Muscle layer of duodenum (tissue), 2 donors: ENCODE measurements around the gene LBH.

Source experiments
- H3K27ac ChIP-seq: one replicate; pipeline ENCODE4 v1.7.0; 2013; ENCODE audit warnings: mild to moderate bottlenecking, low read length
- H3K27me3 ChIP-seq: one replicate; pipeline ENCODE4 v1.7.0; 2013; ENCODE audit warnings: low read depth, mild to moderate bottlenecking, control low read depth, low read length
- H3K36me3 ChIP-seq, 2 donors: one replicate each; pipeline ENCODE4 v1.7.0; 2013; ENCODE audit warnings: low read length in 2 of 2, control low read depth in 1 of 2, mild to moderate bottlenecking in 1 of 2; ENCODE audit not compliant: insufficient read depth in 2 of 2, control insufficient read depth in 1 of 2
- H3K4me1 ChIP-seq, 2 donors: one replicate each; pipeline ENCODE4 v1.7.0; 2013; ENCODE audit warnings: low read length in 2 of 2, mild to moderate bottlenecking in 2 of 2, control low read depth in 1 of 2, moderate library complexity in 1 of 2; ENCODE audit not compliant: insufficient read depth in 2 of 2, control insufficient read depth in 1 of 2
- H3K4me3 ChIP-seq, 2 donors: one replicate each; pipeline ENCODE4 v1.7.0; 2013; ENCODE audit warnings: low read length in 2 of 2, low read depth in 1 of 2, mild to moderate bottlenecking in 1 of 2
- H3K9me3 ChIP-seq, 2 donors: one replicate each; pipeline ENCODE4 v1.7.0; 2013; ENCODE audit warnings: low read length in 2 of 2, control low read depth in 1 of 2, mild to moderate bottlenecking in 1 of 2; ENCODE audit not compliant: control insufficient read depth in 1 of 2
- donor health status: healthy.

Gene LBH

DNA sequence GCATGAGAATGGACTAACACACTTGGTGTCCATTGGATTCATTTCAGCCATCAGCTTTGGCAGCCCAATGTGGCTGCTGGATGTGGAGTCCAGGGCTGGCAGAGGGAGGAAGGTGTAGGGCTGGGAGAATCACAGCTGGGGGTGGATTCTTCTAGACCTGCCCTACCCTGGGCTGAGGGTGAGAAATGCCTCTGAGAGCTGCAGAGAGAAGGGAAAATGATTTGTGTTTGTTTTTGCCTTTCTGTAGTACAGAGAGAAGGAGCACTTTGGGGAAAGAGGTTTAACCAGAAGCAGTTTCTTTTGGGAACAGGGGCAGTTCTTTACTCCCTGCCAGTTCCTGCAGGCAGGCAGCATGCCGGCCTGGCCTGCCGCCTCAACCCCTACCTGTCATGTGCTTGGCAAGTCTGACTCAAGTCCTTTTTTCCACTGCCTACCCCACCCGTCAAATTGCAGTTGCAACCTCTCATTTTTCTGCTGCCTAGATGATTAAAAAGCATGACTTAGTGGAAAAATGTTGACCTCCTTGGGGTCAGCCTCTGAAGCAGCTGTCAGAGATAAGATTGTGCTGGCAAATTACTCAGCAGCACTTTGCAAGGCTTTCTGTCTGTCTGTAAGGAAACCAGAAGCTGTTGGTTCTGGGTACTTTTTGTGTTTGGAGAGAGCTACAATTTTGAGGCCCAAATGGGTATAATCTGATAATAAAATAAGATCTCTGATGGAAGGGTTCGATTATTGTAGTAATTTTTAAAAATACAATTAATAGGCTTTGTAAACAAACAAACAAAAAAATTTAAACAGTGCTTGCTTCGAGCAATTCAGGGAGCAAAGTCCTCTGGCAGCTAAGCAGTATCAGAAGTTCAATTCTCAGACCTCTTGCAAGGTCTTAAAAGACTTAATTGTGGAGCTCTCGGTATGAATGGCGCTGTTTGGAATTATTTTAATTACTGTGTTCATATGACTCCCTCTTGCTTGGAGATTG, 21.7 kb downstream of the LBH start:
- Histone ChIP-seq H3K4me3 (peak overlapping the region; percentile 12 to 19), H3K27me3 (no peaks in the 10 kb centered on the region), H3K4me1 (peaks cover 16 to 26% of the 10 kb centered on the region in 2 donors)

DNA sequence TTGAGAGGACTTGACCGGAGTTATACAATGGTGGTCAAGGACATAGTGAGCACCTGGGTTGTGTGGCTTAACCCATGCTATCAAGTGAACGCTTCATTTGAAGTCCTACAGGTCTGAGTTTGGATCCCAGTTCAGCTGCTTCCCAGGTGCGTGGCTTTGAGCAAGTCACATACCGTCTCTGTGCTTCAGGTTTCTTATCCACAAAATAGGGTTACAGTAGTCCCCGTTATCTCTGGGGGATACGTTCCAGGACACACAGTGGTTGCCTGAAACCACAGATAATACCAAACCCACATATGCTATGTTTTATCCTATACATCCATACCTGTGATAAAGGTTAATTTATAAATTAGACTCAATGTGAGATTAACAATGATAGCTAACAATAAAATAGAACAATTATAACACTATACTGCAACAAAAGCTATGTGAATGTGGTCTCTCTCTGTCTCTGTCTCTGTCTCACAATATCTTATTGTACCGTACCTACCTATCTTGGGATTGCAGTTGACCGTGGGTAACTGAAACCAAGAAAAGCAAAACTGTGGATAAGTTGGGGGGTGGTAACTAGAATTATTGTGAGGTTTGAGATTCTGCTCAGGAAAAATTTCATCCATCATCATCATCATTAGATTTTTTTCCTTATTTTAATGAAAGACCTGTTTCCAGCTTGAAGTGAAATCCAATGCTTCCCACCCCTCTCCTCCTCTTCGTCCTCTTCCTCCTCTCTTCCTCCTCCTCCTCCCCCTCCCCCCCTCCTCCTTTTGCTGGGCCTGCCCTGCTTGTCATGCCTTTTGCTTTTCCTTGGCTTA, 22.7 kb downstream of the LBH start:
- no peaks in the 10 kb centered on the region for H3K9me3 ChIP-seq
- peaks cover 16 to 25% of the 10 kb centered on the region in 2 donors for H3K36me3 ChIP-seq
- peaks cover 16 to 26% of the 10 kb centered on the region in 2 donors for H3K4me1 ChIP-seq
- no peak overlapping the region for H3K4me3 ChIP-seq
- H3K27ac ChIP-seq = peak overlapping the region; percentile 77
- H3K27me3 ChIP-seq = no peaks in the 10 kb centered on the region

More for the DNA sequence above, 21.7 kb downstream of the LBH start:
- H3K27ac ChIP-seq = peak overlapping the region; percentile 77
- H3K36me3 ChIP-seq = peaks cover 6 to 14% of the 10 kb centered on the region in 2 donors
- H3K9me3 ChIP-seq = no peaks in the 10 kb centered on the region

DNA sequence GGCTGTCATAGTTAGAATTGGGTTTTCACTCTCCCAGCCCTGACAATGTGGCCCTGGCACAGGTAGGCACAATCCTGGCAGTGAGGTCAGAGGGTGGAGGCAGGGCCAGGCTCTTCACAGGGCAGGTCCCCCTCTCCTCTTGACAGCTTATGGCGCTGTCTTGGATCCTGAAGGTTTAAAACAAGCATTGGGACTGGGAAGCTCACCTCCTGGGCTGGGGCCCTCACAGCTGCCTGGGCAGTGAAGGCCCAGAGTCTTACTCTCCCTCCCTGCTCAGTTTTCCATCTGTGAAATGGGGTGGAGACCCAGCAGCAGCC, 23.3 kb downstream of the LBH start:
- Histone ChIP-seq H3K4me3 (no peak overlapping the region), H3K9me3 (no peaks in the 10 kb centered on the region), H3K36me3 (peaks cover 20 to 31% of the 10 kb centered on the region in 2 donors), H3K27ac (no peak overlapping the region), H3K4me1 (peaks cover 16 to 26% of the 10 kb centered on the region in 2 donors), H3K27me3 (no peaks in the 10 kb centered on the region)

DNA sequence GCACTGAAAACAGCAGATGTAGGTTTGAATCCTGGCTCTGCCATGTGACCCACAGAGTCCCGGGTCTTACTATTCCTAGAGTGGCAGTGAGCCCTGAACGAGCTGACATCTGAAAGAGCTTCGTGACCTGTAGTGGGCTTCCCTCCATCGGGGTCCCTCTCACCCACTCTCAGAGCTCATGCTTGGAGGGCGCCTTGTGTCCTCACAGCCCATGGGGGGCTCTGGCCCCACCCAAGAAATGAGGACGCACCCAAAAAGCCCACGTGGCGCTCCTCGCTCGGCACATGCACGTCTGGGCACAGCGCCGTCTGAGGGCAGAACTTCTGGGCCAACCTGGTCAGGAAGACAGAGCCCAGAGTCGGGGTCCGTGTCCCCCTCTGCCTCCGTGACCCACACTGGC, 23.7 kb downstream of the LBH start:
- H3K4me1 ChIP-seq = peaks cover 16 to 26% of the 10 kb centered on the region in 2 donors
- no peaks in the 10 kb centered on the region for H3K9me3 ChIP-seq
- no peaks in the 10 kb centered on the region for H3K27me3 ChIP-seq
- H3K27ac ChIP-seq = no peak overlapping the region
- H3K36me3 ChIP-seq = peaks cover 20 to 32% of the 10 kb centered on the region in 2 donors
- no peak overlapping the region for H3K4me3 ChIP-seq

DNA sequence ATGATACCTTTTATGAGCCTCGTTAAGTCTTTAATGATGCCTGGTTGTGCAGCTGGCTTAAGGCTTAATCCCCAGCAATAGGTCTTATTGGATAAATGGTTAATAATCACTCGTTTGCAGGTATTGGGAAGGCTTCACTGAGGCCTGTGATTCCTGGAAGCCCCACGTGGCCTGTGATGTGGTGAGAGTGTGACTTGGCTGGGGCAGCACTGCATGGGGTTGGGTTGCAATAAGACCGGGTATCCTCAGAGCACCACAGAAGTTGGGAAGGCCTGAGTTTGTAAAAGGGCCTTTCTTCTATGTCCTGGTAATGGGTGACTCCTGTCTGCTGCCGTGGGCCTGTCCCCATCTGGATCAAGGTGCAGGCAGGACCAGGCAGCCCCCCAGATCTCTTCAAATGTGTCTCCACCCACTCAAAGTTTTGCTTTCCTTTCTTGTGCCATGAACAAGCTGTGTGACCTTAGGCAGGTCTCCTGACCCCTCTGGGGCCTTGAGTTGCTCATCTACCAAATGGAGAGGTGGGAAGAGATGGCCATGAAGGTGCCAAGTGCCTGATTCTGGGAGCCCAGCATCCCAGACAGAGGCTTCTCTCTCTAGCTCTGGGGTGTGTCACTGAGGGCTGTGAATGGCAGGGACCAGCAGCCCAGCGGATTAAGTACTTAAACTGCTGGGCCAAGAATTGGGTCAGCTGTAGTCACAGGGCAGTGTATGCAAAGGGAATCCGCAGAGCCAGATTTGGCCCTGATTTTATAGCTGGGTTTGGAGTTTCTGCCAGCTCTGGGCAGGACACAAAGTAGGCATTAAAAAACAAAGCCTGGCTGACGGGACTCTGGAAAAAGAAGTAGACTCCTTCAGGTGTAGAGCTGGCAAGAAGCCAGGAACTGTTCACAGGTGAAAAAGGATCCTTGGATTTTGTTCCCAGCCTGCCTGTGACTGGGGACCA, 24.4 kb downstream of the LBH start:
- no peaks in the 10 kb centered on the region for H3K9me3 ChIP-seq
- H3K36me3 ChIP-seq = peaks cover 20 to 32% of the 10 kb centered on the region in 2 donors
- no peaks in the 10 kb centered on the region for H3K27me3 ChIP-seq
- no peak overlapping the region for H3K4me3 ChIP-seq
- peaks cover 16 to 26% of the 10 kb centered on the region in 2 donors for H3K4me1 ChIP-seq
- H3K27ac ChIP-seq = no peak overlapping the region

DNA sequence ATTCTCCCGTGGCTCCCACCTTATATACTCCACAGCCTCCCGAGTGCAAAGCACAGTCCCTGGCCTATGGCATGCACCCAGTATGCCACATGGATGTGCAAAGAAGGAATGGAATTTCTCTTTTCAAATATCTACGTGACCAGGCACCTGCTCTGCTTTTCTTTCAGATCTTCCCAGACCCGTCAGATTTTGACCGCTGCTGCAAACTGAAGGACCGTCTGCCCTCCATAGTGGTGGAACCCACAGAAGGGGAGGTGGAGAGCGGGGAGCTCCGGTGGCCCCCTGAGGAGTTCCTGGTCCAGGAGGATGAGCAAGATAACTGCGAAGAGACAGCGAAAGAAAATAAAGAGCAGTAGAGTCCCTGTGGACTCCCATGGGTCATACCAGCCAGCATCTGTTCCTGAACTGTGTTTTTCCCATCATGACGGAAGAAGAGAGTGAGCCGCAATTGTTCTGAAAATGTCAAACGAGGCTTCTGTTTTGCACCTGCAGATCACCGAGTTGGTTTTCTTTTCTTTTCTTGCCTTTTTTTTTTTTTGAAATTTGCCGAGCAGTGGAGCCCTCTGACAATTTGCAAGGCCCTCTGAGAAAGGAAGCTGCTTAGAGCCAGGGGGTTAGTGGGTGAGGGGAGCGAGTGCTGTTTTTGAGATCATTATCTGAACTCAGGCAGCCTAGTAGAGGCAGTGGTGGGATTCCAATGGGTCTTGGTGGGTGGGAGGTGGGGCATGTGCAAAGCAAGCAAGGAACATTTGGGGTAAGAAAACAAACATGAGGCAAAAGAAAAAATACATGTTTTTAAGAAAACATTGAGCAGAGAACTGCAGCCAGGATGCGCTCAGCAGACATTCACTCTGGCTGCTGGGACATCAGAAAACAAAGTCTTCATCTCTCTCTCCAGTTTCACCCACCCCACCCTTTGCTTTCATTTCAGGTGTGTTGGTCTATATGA, 26.2 kb downstream of the LBH start:
- Histone ChIP-seq H3K4me3 (no peak overlapping the region), H3K27ac (no peak overlapping the region), H3K27me3 (no peaks in the 10 kb centered on the region), H3K4me1 (peaks cover 16 to 24% of the 10 kb centered on the region in 2 donors), H3K9me3 (no peaks in the 10 kb centered on the region), H3K36me3 (peaks cover 20 to 32% of the 10 kb centered on the region in 2 donors)

DNA sequence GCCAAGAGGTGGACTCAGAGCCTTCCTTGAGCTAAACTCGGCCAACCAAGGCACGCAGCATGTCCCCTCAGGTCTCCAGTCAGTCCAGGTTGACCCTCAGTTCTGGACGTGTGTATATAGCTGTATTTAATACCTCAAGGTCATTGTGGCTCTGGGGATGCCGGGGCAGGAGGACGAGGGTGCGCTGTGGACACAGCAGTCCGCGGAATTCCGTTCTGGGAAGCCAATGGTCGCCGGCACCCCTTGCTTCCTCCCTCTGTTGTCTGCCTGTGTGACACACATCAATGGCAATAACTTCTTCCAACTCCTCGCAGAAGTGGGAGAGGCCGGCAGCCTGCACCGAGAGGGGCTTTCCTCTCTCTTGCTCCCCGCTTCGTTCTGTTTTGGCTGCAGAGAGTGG, 27.7 kb downstream of the LBH start:
- H3K4me1 ChIP-seq = peaks cover 3 to 11% of the 10 kb centered on the region in 2 donors
- H3K4me3 ChIP-seq = no peak overlapping the region
- H3K36me3 ChIP-seq = peaks cover 20 to 32% of the 10 kb centered on the region in 2 donors
- no peak overlapping the region for H3K27ac ChIP-seq
- no peaks in the 10 kb centered on the region for H3K9me3 ChIP-seq
- no peaks in the 10 kb centered on the region for H3K27me3 ChIP-seq

DNA sequence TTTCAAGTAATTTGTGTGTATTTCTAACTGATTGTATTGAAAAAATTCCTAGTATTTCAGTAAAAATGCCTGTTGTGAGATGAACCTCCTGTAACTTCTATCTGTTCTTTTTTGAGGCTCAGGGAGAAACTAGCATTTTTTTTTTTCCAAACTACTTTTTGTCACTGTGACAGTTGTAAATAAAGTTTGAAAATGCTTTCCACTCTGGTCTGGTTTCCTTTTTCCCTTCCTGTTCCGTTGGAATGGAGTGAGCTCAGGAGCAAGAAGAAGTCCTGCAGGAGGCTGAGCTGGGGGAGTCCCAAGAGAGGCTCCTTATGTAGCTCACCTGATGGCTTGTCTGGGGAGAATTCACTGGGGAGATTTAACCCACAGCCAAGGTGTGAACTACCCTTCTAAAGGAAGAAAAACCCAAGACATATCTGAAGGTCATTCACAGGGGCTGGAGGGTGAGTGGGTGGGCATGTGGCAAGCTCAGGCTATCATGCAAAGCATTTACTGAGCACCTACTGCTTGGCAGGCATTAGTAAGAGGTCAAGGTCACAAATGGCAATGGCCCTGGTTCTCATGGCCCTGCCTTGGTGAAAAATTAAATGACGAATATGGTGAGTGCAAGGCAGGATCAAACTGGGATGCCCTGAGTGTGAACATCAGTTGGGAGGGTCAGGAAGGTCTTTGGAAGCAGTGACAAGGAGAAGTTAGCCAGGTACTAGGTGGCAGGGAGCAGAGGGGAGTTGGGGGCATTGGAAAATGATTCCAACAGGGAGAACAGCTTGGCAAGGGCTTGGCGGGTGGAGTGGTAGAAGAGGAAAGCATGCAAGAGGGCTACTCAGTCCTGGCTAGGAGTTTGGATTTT, 28.7 kb downstream of the LBH start:
- Histone ChIP-seq H3K4me3 (no peak overlapping the region), H3K36me3 (peaks cover 20 to 32% of the 10 kb centered on the region in 2 donors), H3K27me3 (no peaks in the 10 kb centered on the region), H3K9me3 (peaks cover 0 to 5% of the 10 kb centered on the region in 2 donors), H3K4me1 (peaks cover 3 to 5% of the 10 kb centered on the region in 2 donors), H3K27ac (no peak overlapping the region)

DNA sequence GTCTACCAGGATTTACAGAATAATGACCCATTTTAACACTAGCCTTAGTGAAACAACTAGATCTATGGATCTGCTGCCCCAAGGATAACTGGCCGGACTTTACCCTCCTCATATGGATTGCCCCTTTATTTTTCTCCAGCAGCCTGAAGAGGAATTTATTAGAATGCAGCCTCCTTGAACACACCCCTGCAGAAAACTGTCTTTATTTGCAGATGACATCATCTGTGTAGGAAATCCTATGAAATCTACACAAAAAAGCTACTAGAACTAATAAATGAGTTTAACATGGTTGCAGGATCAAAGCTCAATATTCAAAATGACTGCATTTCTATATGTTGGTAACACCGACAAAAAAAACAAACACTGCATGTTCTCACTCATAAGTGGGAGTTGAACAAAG, 29.6 kb downstream of the LBH start:
- Histone ChIP-seq H3K27me3 (no peaks in the 10 kb centered on the region), H3K9me3 (peaks cover 0 to 5% of the 10 kb centered on the region in 2 donors), H3K4me1 (peaks cover 0 to under 1% of the 10 kb centered on the region in 2 donors), H3K4me3 (no peak overlapping the region), H3K27ac (no peak overlapping the region), H3K36me3 (peaks cover 20 to 32% of the 10 kb centered on the region in 2 donors)
